Raji (cell line): ENCODE results near the gene TRAF3.

Experiments used
- POLR2A ChIP-seq: IDR thresholded peaks from 2 replicates; pipeline ENCODE4 v1.6.1; 2011; ENCODE audit warnings: low read depth, low read length, control low read depth; ENCODE audit not compliant: insufficient read depth

TRAF3 gene

DNA sequence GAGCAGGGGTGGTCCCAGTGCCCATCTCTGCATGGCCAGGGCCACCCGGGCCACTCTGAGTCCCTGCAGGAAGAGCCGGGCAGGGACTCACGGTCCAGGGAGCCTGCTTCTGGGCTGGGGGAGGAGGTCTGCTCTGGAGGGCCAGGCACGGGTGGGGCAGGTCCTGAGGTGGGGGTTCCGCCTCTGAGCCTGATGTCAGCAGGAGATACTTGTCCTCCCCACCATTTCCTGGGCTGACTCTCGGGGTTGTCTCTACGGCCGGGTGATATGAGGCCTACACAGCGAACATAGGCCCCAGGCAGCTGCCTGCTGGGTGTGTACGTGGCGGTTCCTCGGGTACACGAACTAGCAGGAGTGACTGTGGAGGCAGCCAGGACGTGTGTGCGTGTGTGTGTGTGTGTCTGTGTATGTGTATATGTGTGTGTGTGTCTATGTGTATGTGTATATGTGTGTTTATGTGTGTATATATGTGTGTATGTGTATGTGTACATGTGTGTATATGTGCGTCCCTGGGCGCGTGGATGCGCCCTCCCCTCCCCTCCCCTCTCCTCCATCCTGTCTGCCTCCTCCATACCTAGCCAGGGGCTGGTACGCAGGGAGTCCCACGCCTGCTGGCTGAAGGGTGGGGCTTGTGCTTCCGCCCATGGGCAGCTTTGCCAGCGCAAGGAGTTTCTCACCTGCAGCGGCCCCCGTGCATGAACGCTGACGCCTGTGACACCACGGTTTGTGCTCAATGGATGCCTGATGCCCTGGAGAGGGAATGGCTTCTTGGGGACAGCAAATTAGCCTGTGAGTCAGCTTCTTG lies 30.4 kb upstream of the TRAF3 start:
- TF ChIP-seq POLR2A: no peak

DNA sequence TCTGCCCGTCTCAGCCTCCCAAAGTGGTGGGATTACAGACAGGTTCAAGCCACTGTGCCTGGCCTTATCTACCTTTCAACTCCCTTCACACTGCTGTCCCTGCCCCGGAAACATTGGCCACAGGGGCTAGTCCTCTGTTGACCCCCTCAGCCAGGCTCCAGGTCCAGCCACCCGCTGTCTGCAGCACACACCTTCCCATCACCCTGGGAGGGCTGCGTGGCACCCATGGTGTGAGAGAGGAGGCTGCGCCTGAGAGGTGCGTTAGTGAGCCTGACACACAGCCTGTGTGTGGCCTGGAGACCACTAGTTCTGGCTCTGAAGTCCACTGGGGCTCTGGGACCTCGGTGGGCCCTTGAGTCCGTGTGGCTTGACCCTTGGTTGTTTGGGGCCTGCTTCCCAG lies 28.4 kb upstream of the TRAF3 start:
- no peak for TF ChIP-seq POLR2A

DNA sequence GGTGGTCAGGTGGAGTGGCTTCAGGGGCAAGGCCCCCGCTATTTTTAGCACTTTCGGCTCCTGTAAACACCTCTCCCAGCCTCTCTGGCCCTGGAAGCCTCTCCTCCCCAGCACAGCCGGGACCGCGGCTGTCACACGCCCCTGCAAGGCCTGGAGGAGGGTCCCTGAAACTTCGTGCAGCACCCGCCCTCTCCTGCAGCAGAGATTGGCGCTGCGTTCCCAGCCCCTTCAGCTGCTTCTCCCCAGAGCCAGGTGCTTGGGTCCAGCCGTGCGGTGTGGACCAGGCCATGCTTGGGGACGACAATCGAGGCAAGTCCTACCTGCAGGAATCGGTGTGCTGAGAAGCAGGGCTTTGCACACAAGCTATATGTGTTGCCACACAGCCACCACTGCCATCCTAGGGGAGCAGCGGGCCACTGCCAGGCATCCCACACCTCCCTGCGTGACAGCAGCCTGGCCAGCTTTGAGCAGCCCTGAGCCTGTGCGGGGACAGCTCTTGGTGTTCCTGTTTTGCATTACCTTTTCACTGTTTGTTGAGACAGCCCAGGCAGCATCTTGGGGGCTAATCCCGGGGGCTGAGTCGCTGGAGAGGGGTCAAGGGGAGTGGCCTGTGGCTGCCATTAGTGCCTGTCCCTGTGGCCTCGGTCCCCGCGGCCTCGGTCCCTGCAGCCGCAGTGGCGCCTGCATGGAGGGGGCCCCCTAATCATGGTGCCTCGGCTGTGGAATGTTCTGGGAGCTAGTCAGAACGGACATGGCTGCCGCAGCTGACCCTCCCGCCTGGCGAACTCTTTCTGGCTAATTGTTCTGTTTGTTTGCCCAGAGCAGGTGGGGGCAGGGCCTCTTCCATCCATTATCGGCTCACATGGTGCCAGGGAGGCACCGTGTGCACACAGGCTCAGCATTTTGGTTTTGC lies 27.6 kb upstream of the TRAF3 start:
- TF ChIP-seq POLR2A: no peak

DNA sequence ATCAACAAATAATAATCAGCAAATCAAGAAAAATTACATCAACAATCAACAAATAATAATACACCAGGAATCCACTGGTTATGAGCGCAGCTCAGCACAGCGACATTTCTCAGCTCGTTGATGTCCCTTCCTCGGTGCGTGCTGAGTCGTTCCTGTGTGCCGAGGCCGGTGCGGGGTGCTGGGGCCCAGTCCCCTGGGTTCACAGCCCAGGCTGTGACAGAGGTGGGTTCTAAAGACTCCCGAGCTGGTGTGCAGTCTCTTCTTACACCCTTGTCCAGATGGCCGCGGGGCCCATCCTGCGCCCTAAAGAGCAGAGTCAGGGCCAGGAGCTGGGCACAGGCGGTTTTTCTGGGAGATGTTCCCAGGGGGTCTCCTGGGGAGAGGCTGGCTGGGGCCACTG lies 26.9 kb upstream of the TRAF3 start:
- TF ChIP-seq POLR2A: no peak

DNA sequence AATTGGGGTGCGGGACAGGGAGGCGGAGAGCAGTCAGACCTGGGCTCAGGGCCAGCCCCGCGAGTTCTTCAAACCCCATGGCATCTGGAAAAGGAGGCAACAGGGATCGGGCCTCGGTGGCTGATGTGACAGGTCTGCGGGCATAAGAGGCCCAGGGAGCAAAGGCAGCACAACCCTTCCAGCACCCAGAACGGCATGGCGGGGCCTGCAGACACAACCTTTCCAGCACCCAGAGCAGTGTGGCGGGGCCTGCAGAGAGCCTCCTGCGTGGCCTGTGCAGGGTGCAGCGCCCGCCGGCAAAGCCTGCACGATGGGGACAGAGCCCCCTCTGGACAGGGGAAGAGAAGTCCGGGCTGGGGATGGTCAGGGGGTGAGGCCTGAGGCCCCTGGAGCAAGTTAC lies 26.2 kb upstream of the TRAF3 start:
- no peak for TF ChIP-seq POLR2A

DNA sequence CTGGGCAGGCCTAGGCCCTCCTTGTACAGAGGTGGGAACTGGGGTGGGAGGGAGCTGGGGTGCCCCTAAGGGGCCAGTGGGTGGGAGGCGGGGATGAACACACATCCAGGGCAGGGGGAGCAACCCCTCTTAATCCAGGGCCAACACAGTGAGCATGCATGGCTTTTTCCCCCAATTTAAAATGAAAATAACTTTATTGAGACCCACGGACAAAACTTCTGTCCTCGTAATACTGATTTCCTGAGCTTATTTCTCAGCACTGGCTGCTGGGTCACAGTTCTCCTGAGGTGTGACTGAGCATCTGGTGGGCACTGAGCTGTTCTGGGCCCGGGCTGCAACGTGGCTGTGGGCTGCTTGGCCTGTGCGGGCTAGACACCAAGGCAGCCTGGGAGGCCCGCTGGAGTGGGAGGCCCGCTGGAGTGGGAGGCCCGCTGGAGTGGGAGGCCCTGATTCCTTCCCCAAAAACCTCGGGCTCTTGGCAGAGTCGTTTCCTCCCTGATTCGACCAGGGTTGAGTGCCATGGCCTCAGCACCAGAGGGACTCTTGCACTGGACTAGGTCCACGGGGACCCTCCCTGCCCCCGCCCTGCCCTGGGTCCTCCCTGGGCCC lies 24.9 kb upstream of the TRAF3 start:
- TF ChIP-seq POLR2A: no peak

DNA sequence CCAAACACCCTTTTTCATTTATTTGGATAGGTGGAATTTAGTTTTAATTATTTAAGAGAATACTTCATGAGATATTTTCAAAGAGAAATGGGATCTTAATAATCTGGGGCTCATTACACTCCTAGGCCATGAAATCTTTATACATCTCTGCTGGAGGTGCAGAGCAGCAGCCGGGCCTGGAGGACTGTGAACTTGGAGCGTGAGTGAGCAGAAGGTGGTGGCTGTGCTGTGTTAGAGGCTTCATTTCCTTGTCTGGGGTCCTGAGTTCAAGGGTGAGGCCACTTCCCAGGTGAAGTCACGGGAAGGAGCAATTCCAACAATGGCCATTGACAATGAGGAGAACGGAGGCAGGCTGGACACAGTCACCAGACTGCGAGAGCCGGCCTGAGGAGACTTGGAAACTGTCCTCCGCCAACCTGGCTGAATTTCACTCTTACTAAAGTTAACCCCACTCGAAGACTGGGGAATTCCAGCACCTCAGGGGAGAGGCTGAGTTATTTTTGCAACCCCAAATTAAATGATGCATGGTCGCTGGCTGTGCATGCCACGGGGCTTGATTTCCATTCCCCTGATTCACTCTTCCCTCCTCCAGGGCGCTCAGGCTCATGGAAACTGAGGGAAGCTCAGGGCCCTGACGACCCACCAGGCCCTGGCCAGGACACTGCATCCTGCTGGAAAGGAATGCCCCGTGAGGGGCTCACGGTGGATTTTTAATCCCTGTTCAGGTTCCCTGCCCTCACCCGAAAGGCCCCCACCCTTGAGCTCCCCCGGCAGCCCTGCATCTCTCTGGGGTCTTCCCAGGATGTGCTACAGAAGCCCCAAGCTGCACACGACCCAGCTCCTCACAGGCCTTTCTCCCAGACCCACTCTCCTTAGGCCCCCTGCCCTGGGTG lies 22.6 kb upstream of the TRAF3 start:
- TF ChIP-seq POLR2A: no peak

DNA sequence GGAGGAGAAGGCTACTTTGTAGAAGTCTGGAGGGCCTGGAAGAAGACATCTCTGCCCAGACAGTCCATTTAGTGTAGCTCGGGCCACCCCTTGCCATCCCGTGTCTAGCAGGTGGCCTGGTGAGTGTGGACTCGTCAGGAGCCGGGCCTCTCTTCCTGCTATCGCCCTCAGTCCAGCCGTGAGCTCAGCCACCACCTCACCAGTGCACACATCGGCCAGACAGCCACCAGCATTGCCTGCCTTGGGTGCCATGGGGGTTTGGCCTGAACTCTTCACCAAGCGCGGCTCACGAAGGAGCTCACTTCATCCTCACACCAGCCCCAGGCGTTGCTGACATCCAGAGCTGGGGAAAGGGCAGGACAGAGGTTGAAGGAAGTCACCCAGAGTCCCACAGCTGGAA lies 19.6 kb upstream of the TRAF3 start:
- TF ChIP-seq POLR2A: no peak

DNA sequence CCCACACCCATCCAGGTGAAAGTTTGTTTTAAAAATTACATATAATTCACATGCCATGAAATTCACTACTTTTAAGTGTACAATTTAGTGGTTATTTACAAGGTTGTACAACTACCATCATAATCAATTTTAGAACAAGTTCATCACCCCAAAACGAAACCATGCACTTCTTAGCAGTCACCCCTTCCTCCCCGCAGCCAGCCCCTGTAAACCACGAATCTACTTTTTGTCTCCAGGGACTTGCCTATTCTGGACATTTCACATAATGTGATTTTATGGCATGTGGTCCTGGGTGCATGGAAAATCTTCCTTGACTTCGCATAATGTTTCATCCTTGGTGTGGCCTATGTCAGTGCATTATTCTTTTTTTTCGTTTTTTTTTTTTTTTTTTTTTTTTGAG lies 19.2 kb upstream of the TRAF3 start:
- no peak for TF ChIP-seq POLR2A

DNA sequence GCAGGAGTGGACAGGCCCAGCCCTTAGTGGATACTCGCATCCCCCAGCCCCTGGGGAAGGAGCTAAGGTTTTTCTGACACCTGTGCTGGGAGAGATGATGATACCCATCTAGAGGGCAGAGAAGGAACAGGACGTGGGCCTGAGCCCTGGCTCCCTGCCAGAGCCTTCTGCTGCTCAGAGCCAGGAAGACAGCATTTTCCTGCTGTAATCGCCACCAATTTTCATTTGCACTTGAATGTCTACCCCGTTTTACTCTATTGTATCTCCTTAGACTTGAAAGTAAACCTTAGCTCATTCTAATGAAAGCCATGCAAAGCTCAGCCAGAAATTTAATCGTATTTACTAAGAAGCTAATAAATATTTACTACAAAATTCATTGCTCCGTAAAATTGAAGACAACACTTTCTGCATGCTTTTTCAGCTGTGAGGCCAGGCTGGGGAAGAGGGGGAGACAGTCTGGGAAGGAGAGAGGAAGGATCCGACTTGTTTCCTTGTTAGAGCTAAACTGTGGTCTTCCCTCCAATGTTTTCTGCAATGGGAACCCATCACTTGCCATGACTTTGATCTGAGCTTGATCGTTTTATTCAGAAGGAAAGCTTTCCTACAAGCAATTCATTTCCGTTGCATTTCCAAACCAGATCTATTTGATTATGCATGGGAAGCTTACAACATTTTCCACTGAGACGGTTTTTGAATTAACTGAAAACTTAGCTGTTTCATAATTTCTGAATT lies 17.6 kb upstream of the TRAF3 start:
- no peak for TF ChIP-seq POLR2A

DNA sequence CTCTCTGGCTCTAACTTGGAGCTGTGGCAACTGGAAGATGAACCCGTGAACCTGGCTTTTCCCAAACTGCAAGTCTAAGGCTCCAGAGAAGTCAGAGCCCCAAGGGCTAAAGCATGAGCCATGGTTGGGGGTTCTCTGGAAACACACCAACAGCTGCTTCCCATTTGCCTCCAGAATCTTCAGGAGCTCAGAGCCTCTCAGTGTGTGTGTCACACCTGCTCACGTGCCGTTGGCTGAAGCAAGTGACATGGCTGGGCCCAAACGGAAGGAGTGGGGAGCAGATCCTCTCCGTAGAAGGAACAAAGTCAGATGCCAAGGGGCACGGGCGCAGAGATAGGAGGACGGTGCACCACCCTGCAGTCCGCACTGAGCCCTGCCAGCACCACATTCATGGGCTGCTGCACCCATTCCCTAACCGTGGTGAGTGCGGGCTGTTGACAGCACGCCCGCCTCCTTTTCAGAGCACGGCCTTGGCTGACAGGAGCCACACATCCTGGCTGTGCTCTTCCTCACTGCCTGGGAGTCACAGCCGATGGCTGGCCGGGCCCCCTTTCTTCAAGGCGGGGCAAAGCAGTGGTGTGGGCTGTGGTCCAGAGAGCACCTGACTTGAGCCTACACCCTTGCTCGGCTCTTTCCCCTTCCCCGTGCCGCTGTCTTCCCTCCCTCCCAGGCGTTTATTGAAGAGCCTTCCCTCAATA lies 16.6 kb upstream of the TRAF3 start:
- no peak for TF ChIP-seq POLR2A

DNA sequence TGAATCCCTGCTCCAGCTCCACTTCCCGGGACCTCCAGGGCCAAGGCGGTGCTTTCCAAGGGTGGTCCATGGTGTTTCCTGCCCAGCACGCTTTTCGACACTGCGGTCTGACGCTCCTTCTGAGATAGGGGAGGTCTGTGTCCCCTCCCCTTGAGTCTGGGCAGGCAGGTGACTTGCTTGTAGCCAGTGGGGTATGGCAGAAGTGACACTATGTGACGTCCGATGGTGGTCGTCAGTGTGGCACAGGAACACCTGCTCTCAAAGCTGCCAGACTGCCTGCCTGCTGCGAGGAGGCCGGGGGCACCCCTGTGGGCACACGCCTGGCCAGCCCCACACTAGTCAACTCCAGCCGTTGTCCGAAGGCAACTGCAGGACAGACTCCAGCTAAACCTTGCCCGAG lies 16.0 kb upstream of the TRAF3 start:
- TF ChIP-seq POLR2A: no peak

DNA sequence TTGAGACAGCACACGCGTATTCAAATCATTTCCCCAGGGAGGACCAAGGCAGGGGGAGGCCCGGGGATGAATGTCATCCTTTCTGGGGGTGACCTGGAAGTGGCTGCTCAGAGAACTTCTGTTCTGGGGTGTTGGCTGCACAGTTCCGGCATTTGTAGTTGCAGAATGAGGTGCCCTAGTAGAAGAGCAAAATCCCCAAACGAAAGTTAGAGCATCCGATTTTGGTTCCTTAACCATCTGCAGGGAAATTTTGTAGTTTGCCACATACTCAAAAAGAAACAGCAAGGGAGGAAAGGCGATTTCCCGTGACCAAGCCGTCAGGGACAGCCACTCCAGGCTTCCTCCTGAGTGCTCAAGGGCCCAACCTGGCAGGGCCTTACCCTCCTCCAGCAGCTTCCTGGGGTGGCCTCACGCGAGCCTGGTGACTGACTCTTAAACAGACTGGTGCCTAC lies 13.0 kb upstream of the TRAF3 start:
- no peak for TF ChIP-seq POLR2A
